OCI-LY3 (cell line): ENCODE measurements around the gene ATP1B1.

ENCODE experiments used
- CTCF ChIP-seq: fragments of 200-600, 300-600 bp; sonication (generic); IDR thresholded peaks from 2 replicates; pipeline ENCODE4 v1.5.1; 2014; ENCODE audit warnings: antibody characterized with exemption, low read length, low read depth
- EZH2phosphoT487 ChIP-seq: fragments of 200-600 bp; shearing (Covaris generic); IDR thresholded peaks from 2 replicates; pipeline ENCODE4 v1.6.1; 2018; ENCODE audit warnings: antibody characterized with exemption, mixed run types, low read depth

GRCh38 chr1:169146576-169147214, 40.2 kb downstream of the ATP1B1 start:
- no peak for TF ChIP-seq CTCF
- no peak for TF ChIP-seq EZH2phosphoT487
